ENCODE measurements around the gene CCDC51. TPM values are rescaled to one million over a fixed set of nuclear protein-coding genes. Genes with fewer than 3 reads are reported as not detected.

Gene CCDC51
- total RNA-seq, 1 experiment from 2014 or later = 28.8 TPM

DNA sequence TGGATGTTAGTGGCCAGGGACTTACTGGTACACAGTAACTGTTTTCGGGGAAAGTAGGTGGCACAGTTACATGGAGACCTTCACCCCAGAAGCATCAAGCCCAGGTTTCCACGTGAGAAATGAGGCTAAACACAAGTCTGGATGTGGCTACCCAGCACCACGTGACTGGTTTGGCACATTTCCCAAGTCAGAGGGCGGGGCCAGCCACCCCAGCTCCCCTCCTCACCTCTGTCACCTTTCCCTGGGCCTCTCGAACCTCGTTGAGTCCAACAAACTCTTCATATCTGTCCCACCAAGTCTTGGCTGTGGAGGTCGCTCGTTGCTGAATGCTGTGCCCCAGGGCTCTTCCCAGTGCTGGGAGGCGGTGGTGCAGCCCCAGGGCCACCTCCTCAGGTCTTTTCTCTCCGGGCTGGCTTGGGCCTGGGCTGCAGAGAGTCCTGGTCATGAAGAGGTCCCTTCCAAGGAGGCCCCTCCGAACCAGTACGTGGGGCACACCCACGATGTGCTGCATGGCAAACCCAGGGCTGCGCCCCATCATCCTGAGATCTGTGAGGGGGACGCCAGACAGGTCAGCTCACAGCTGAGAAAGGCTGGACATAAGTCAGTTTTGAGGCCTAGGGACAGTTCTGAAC lies 5.2 kb downstream of the CCDC51 start:
- DNase-seq (ENCODE audit: low read depth) = no peak

DNA sequence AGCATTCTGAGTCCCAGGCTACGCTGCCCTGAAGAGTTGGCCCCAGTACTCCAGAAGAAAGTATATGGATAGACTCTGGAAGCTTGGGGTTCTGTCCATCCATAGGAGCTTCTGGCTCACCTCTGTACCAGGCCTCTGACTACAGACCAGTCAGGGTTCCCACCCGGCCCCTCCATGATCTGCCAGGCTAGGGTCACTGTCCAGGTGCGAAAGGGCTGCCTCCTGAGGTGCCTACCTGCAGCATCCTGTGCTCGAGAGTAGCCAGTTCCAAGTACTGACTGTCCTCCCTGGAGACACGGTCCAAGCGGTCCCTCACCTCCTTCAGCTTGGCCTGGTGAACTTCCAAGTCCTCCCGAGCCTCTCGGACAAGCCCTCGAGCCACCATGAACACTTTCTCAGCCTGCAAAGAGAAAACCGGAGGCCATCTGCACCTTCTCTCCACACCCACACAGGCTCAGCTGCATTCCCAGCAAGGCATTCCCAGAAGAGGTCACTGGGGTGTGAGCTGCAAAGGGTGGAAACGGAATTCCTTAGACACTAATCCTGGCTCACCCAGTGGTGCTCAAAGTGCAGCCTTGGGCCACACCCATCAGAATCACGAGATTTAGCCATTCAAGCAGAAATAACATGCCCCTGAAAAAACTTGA lies 6.3 kb downstream of the CCDC51 start:
- DNase-seq (ENCODE audit: low read depth) = peak; percentile 65

DNA sequence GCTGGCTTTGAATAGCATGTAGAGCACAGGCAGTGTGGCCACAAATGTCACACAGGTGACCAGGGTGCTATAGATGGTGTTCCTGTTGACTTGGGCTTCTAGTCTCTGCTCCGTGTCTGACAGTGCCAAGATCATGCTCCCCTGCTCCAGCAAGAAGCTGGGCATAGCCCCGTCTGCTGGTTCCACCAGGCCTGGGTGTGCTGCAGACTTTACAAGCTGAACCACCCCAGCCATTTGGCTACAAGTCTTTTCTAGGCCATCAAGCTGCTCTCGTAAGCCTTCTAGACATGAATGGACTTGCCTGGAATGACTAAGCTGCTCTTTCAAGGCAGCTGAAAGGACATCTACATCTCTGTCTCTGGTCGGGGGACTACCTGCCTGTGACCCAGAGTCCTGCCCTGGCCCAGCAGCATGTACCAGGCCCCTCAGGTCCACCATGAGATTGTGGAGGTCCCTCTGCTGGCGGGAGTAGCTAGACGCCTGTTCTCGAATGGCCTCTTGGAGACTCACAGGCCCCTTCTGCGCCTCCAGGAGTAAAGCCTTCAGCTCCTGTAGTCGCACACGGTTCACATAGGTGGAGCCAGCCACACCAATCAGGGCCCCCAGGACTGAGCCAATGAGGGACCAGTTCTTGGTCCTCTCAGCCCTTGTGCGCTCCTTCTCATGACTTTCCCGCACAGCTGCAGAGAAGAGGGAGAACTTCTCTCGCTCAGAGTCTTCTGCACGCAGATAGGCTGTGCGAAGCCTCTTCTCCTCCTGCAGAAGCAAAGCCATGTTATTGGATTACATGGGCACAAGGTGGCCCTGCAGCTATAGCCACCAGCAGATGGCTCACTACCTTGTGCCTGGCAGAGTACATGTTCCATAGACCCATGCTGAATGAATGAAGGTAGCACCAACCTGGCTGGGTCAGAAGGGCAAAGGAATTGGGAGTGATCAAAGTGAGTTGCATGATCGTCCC lies 7.2 kb downstream of the CCDC51 start:
- DNase-seq (ENCODE audit: low read depth) = peak; percentile 45

GRCh38 chr3:48431224-48432029 lies 8.5 kb downstream of the CCDC51 start:
- DNase-seq (ENCODE audit: low read depth) = no peak

- DNase-seq (ENCODE audit: low read depth) = no peak
Observed at GRCh38 chr3:48430708-48431101, 9.2 kb downstream of the CCDC51 start.

DNA sequence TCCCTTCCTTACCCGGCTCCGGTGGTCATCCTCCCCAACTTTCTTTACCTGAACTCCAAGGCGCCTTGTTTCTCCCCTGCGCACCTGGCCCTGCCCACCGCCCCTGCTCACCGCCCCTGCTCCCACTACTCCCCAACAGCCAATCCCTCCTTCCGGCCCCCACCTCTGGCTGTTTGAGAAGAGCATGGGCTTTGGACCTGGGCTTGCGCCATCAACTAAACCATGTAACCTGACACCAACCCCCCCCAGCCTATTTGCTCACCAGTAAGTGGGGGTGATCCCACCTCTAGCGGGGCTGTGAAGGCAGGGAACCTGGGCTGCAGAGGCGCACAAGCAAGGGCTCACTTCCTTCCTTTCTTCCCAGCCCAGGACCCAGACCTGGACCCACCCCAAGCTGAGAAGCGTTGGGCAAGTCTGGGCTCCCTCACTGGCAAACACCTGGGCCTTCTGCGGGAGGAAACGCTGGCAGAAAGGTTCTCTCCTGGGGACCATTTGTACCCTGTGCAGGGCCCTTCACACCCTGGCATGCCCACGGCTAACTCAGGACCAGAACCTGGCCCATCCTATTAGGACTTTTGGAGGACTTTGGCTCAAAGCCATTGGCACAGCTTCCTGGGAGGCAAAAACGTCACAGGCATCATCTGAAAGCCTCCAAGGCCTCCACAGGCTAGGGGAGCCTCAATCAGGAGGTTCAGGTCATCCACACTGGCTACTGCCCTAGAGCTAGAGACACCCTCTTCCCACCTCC lies 9.8 kb downstream of the CCDC51 start, which contains the start of gene PLXNB1:
PLXNB1 (minus strand) TSS at position 127 of the 748 bp plus-strand sequence. CDS start 5,475 bp downstream, outside the sequence.
- no peak for DNase-seq (ENCODE audit: low read depth)

GRCh38 chr3:48429317-48429959 lies 10.5 kb downstream of the CCDC51 start:
- no peak for DNase-seq (ENCODE audit: low read depth)

GRCh38 chr3:48428572-48429316 lies 11.2 kb downstream of the CCDC51 start:
- DNase-seq (ENCODE audit: low read depth) = no peak

DNA sequence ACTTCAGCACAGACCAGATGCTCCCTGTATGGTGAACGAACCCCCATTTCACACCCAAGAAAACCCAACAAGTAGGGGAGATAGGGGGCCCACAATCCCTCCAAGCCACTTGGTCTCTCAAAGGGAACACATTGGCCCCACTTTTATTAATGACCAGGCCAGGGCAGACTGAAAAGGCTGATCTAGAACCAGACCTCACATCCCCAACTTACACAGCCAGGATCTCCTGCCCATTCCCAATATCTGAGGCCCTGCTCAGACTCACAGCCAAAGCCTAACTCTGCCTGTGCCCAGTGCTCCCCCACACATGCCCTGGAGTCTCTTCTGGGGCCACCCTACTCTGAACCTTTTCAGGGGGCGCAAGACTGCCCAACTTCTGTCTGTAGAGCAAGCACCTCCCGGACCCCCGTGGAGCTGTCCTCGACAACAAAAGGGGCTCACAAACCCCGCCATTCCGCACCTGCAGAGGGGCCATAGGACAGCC lies 11.8 kb downstream of the CCDC51 start:
- DNase-seq (ENCODE audit: low read depth) = no peak

GRCh38 chr3:48427630-48427962 lies 12.3 kb downstream of the CCDC51 start:
- DNase-seq (ENCODE audit: low read depth) = no peak

DNA sequence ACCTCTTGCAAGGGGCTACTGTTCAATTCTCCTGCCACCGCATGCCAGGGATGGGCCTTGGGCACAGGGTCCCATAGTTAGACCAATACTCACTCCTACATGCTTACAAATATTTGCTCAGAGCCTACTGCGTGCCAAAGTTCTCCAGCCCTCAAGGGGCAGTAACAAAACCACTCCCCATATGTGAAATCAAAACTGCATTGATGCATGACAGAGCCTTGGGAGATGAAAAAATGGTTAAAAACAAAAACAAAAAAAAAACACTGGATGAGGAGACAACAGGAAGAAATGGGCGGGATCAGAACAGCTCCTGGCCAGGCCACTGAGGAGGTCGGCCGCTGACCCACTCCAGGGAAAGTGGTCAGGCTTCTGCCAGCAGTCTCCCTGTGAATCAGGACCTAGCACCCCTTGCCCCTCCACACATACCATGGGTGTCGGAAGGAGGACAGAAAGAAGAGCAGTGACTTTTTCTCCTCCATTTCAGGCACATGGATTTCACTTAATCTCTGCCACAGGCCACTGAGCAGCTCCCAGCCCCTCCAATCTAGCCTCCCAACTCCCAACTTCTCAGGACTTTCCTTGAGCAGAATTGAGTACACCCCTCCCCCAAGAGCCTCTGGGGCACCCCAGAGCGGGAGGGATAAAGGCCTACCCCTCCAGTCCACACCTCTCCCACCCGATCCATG lies 12.8 kb downstream of the CCDC51 start:
- DNase-seq (ENCODE audit: low read depth) = no peak

DNA sequence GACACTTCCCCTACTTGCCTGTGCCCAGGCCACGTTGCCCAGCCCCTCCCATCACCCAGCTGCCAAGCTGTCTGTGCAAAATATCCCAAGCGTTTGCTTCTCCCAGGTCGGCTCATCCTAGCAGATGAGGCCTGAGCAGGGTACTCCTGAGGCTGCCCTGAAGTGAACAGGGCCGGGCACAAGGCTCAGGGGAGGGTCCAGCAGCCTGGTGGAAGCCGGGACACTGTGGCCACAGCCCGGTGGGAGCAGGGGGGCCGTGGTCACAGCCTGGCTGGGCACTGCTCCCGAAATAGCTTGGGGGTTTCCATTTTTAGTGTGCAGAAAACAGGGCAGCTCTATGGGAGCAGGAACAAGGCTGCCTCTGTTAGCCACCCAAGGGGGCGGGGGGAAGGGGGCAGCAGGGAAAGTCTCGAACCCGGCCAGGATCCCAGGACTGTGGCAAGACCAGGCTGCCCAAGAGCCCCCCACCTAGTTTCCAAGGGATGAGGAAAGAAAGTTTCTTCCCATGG lies 13.5 kb downstream of the CCDC51 start:
- DNase-seq (ENCODE audit: low read depth) = no peak

DNA sequence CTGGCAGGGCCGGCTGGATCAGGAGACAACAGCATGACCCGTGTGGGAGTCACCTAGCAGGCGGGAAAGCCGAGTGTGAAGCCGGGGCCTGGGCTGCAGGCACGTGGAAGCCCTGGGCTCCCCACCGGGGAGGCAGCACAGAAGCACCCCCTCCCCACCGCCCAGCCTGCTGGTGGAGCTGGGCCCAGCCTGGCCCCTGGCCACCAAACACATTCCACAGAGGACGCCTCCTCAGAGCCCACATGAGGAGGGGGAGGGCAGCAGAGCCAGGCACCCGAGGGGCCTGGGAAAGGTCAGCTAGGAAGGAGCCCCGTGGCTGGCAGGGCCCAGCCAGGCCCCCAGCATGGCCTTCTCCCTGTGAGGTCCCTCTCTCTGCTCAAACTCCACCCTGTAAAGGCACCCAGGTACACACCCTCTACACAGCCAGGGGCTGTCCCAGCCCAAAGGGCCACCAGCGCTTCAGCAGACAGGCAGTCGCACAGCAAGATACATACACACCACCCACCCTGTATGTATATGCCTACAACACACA lies 14.6 kb downstream of the CCDC51 start:
- DNase-seq (ENCODE audit: low read depth) = no peak

DNA sequence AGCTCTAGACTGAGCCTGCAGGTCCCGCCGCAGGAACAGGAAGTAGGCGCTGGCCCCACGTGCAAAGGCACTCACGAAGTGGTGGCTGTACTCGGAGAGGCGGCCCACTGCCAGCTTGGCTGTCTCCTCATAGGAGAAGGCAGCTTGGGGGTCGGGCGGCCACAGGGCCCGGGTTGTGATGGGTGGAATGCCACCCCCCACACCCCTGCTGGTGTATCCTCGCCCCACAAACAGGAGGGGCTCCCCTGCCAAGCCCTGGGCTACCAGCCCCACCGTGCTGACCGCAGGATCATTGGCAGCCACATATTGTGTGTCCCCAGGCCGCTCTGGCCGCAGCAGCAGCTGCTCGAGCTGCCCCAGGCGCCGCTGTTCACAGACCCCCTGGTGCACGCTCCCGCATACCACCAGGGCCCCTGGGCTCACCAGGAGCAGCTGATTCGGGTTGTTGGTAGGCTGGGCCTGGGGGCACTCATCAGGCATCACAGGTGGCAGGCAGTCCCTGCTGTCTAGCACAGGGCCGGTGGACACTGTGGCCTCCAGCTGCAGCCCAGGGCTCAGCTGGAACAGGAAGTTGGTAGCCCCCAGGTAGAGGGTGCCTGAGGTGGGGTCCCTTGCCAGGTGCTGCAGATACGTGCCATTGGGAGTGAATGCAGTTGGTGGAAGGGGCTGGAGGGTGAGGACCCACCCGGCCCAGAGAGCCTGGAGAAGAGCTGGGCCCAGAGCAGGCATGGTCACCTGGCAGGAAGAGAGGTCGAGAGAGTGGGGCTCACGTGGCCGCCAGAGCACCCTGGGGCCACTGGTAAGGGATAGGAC lies 15.8 kb downstream of the CCDC51 start:
- DNase-seq (ENCODE audit: low read depth) = no peak

GRCh38 chr3:48423241-48423882 lies 16.6 kb downstream of the CCDC51 start:
- DNase-seq (ENCODE audit: low read depth) = no peak

DNA sequence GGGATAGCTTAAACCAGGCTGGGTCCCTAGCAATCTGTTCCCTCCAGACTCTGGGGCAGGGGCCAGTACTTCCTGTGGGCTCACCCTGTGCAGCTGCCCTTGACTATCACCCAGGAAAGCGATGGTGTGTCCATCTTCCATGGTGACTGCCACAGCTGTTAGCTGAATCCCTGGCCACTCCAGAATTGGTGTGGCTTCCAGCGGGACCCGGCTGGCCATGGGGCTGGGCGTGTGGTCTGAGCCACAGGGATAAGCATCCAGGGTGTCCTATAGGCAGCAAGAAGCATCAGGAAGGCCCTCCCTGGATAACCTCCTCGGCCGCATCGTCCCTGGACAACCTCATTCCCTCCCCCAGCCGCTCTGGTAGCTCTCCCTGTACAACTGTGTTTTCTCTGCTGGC lies 17.2 kb downstream of the CCDC51 start:
- DNase-seq (ENCODE audit: low read depth) = peak; percentile 73

GRCh38 chr3:48422272-48422671 lies 17.6 kb downstream of the CCDC51 start:
- DNase-seq (ENCODE audit: low read depth) = no peak
